ENCODE results near the gene GPR119. TPM values are rescaled to one million over a fixed set of nuclear protein-coding genes. Genes with fewer than 3 reads are reported as not detected.
"Not testable (repeated sequence)": the region's sequence is repeated elsewhere in the genome, so short reads cannot be mapped to it uniquely, and the experiment has no call there.

GPR119 gene
- total RNA-seq, 1 donor from 2014 or later = not detected

- intact Hi-C loops (cut with micrococcal nuclease) = no loop called here
- Mint-ChIP-seq H3K4me1 (ENCODE audit: low read depth) (no peaks in the 10 kb centered on the region), H3K36me3 (ENCODE audit: low read depth) (no peaks in the 10 kb centered on the region), H3K27ac (no peak overlapping the region), H3K4me3 (ENCODE audit: low read depth) (no peak overlapping the region), H3K27me3 (ENCODE audit: low read depth) (peaks cover 7% of the 10 kb centered on the region), H3K9me3 (no peaks in the 10 kb centered on the region)
- no peak for DNase-seq (ENCODE audit: low spot score)
Observed at GRCh38 chrX:130393451-130394074, 8.1 kb upstream of the GPR119 start.

DNA sequence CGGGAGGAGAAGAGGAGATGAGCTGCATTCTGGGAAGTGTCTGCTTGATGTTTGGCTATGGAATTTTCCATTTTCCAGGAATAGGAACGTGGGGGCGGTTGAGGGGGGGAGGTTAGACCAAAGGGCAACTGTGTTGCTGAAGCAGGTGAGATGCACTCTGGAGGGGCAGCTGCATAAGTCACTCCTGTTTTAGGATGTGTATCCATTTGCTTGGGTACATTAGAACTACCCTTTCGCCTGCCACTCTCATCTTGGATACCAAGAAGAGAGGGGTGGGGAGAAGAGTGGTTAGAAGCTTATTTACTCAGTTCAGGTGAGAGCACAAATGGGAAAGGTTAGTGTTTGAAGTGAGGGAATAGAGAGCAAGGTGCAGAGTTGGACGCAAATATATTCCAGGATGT, 934 bp upstream of the GPR119 start:
- intact Hi-C loops (cut with micrococcal nuclease) = no loop called here
- no peak for DNase-seq (ENCODE audit: low spot score)
- no peaks in the 10 kb centered on the region for H3K4me1 Mint-ChIP-seq (ENCODE audit: low read depth)
- H3K36me3 Mint-ChIP-seq (ENCODE audit: low read depth) = no peaks in the 10 kb centered on the region
- peaks cover 6% of the 10 kb centered on the region for H3K27me3 Mint-ChIP-seq (ENCODE audit: low read depth)
- H3K9me3 Mint-ChIP-seq = no peaks in the 10 kb centered on the region
- no peak overlapping the region for H3K27ac Mint-ChIP-seq
- no peak overlapping the region for H3K4me3 Mint-ChIP-seq (ENCODE audit: low read depth)

- Mint-ChIP-seq H3K36me3 (ENCODE audit: low read depth) (no peaks in the 10 kb centered on the region), H3K27ac (no peak overlapping the region), H3K4me3 (ENCODE audit: low read depth) (no peak overlapping the region), H3K9me3 (no peaks in the 10 kb centered on the region), H3K4me1 (ENCODE audit: low read depth) (no peaks in the 10 kb centered on the region), H3K27me3 (ENCODE audit: low read depth) (peaks cover 8% of the 10 kb centered on the region)
- intact Hi-C loops (cut with micrococcal nuclease) = no loop called here
- DNase-seq (ENCODE audit: low spot score) = no peak
Observed at GRCh38 chrX:130378024-130378669, 7.3 kb downstream of the GPR119 start.

GRCh38 chrX:130376077-130376476, 9.4 kb downstream of the GPR119 start:
- intact Hi-C loops (cut with micrococcal nuclease) = no loop called here
- H3K27me3 Mint-ChIP-seq (ENCODE audit: low read depth) = no peaks in the 10 kb centered on the region

DNA sequence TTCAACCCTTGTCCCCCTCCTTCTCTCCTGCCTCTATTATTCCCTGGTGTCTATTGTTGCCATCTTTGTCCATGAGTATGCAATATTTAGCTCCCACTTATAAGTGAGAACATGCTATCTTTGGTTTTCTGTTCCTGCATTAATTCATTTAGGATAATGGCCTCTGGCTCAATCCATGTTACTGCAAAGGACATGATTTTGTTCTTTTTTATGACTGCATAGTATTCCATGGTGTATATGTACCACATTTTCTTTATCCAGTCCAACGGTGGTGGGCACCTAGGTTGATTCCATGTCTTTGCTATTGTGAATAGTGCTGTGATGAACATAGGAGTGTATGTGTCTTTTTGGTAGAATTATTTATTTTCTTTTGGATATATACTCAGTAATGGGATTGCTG, 33.4 kb downstream of the GPR119 start:
- H3K4me1 Mint-ChIP-seq (ENCODE audit: low read depth); H3K9me3 Mint-ChIP-seq; H3K4me3 Mint-ChIP-seq (ENCODE audit: low read depth); H3K27me3 Mint-ChIP-seq (ENCODE audit: low read depth); intact Hi-C loops (cut with micrococcal nuclease); H3K27ac Mint-ChIP-seq; DNase-seq (ENCODE audit: low spot score): not testable (repeated sequence)
- H3K36me3 Mint-ChIP-seq (ENCODE audit: low read depth) = peaks cover 15% of the 10 kb centered on the region

More at GRCh38 chrX:130376077-130376476, 9.4 kb downstream of the GPR119 start:
- Mint-ChIP-seq H3K9me3 (no peaks in the 10 kb centered on the region), H3K4me1 (ENCODE audit: low read depth) (no peaks in the 10 kb centered on the region), H3K27ac (no peak overlapping the region), H3K36me3 (ENCODE audit: low read depth) (peaks cover 4% of the 10 kb centered on the region), H3K4me3 (ENCODE audit: low read depth) (no peak overlapping the region)
- DNase-seq (ENCODE audit: low spot score) = no peak

DNA sequence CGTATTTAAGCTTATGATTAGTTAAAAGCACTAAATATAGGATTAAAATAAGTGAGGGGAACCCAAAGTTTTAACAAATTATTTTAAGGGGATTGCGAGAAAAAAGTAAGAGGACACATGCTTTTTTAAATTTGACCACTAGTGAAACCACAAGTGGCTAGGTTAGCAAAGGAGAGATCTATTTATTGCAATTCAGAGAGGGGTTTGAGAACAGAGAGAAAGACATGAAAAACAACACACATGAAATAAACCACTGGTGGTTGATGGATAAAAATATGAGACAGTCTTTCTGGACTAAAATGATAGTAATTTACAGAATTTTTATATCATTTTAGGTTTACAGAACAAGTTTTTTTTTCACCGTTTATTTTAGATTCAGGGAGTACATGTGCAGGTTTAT, 33.9 kb downstream of the GPR119 start:
- no peak for DNase-seq (ENCODE audit: low spot score)
- Mint-ChIP-seq H3K27me3 (ENCODE audit: low read depth) (no peaks in the 10 kb centered on the region), H3K27ac (no peak overlapping the region), H3K9me3 (no peaks in the 10 kb centered on the region), H3K36me3 (ENCODE audit: low read depth) (peaks cover 15% of the 10 kb centered on the region), H3K4me1 (ENCODE audit: low read depth) (no peaks in the 10 kb centered on the region), H3K4me3 (ENCODE audit: low read depth) (no peak overlapping the region)
- intact Hi-C loops (cut with micrococcal nuclease) = no loop called here

DNA sequence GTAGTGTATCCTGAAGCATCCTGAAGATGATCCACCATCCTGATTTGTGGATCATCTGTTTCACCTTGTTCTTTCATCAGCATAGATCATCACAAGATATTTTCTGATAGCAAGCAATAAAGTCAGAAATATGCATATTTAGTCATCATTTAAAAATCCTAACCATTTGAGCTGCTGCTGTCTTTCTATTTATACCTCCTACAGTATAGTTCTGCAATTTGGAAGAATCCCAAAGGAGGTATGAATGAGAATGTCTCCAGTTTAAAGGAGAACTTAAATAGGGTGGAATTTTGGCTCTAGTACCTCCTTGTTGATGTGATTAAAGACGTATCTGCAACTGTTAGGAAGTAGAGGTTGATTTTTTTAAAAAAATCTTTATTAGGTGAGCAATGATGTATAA, 38.2 kb downstream of the GPR119 start:
- H3K27ac Mint-ChIP-seq = no peak overlapping the region
- no peaks in the 10 kb centered on the region for H3K27me3 Mint-ChIP-seq (ENCODE audit: low read depth)
- H3K36me3 Mint-ChIP-seq (ENCODE audit: low read depth) = peaks cover 10% of the 10 kb centered on the region
- no peaks in the 10 kb centered on the region for H3K9me3 Mint-ChIP-seq
- intact Hi-C loops (cut with micrococcal nuclease) = no loop called here
- no peaks in the 10 kb centered on the region for H3K4me1 Mint-ChIP-seq (ENCODE audit: low read depth)
- no peak overlapping the region for H3K4me3 Mint-ChIP-seq (ENCODE audit: low read depth)
- no peak for DNase-seq (ENCODE audit: low spot score)

GRCh38 chrX:130343411-130343810, 42.1 kb downstream of the GPR119 start:
- no peaks in the 10 kb centered on the region for H3K27me3 Mint-ChIP-seq (ENCODE audit: low read depth)
- no peaks in the 10 kb centered on the region for H3K36me3 Mint-ChIP-seq (ENCODE audit: low read depth)
- no peak for DNase-seq (ENCODE audit: low spot score)
- no peak overlapping the region for H3K4me3 Mint-ChIP-seq (ENCODE audit: low read depth)
- H3K9me3 Mint-ChIP-seq = no peaks in the 10 kb centered on the region
- intact Hi-C loops (cut with micrococcal nuclease) = loop anchor here (5.0 kb wide), 1 partner anchor 59 kb away; the partner anchor contains the start of gene RBMX2
- H3K27ac Mint-ChIP-seq = no peak overlapping the region
- H3K4me1 Mint-ChIP-seq (ENCODE audit: low read depth) = peaks cover 18% of the 10 kb centered on the region

DNA sequence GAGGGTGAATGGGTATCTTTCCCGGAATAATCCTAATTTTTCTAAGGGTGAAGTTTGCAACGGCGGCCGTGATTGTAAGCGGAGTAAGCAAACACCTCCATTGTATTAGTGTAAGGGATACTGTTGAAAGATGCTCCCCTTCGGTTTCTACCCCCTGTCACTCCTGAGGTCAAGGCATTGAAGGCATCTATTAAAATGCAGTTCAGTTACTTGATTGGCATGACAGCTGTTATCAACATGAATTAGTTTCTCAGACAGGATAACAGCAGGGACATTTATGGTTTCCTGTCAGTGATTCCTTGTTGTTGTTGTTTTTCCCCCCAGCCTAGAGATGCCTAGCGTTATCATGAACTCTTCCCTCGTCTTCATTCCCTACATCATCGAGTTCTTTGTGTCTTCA, 45.2 kb downstream of the GPR119 start:
- Mint-ChIP-seq H3K36me3 (ENCODE audit: low read depth) (no peaks in the 10 kb centered on the region), H3K27ac (peak overlapping the region; percentile 78), H3K9me3 (no peaks in the 10 kb centered on the region), H3K4me3 (ENCODE audit: low read depth) (peak overlapping the region; percentile 94), H3K4me1 (ENCODE audit: low read depth) (peaks cover 18% of the 10 kb centered on the region), H3K27me3 (ENCODE audit: low read depth) (no peaks in the 10 kb centered on the region)
- DNase-seq (ENCODE audit: low spot score) = no peak
- intact Hi-C loops (cut with micrococcal nuclease) = loop anchor here (5.0 kb wide), 1 partner anchor 62 kb away; the partner anchor contains the start of gene RBMX2

DNA sequence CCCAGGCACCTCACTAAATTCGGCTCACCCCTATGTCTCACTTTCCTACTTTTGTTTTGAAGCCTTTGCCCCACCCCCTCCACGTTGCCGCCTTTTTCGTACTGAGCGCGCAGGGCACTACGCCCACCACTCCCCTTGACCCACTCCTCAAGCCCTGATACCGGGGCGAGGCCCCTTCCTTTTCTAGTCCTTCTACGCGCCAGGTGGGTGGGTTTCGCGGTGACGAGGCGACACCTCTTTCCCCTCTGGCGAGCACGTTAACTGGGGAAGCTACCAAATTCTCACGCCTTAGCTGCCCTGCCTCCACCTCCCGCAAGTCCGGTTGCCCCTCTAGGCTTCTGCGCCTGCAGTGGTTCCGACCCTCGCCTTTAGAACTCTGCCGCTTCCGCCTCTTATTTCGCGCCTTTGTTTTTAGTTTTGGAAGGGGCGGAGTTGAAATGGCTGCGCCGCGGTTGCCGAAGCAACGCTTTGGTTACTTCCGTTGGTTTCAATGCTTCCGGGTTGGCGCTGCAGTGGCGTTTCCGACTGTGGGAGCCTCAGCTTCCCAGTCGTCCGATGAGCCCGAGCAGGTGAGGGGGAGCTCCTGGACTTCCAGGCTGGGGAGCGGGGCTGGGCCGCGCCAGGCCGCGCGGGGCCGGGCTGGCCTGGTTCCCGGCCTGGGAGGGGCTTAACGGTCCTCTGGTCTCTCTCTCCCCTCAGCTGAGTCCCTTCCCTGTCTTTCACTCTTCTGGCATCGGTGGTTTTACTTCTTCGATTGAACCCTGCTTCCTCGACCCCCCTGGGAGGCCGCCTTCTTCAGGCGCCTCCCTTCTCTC, 45.9 kb downstream of the GPR119 start, which contains the start of gene SLC25A14:
SLC25A14 (plus strand) TSS at position 512 of the 815 bp plus-strand sequence. CDS start 360 bp downstream, outside the sequence.
- Mint-ChIP-seq H3K27ac (peak within 1 kb of the TSS; percentile 96), H3K4me3 (ENCODE audit: low read depth) (peak within 1 kb of the TSS; percentile 94), H3K36me3 (ENCODE audit: low read depth) (no peaks in the 10 kb centered on the region), H3K9me3 (no peaks in the 10 kb centered on the region), H3K4me1 (ENCODE audit: low read depth) (peaks cover 18% of the 10 kb centered on the region), H3K27me3 (ENCODE audit: low read depth) (no peaks in the 10 kb centered on the region)
- intact Hi-C loops (cut with micrococcal nuclease) = loop anchor here (1.0 to 5.0 kb wide), 4 partner anchors 63 to 564 kb away; partner anchors contain the start of genes ENOX2, RBMX2 and ZNF280C
- DNase-seq (ENCODE audit: low spot score) = peak; percentile 70

DNA sequence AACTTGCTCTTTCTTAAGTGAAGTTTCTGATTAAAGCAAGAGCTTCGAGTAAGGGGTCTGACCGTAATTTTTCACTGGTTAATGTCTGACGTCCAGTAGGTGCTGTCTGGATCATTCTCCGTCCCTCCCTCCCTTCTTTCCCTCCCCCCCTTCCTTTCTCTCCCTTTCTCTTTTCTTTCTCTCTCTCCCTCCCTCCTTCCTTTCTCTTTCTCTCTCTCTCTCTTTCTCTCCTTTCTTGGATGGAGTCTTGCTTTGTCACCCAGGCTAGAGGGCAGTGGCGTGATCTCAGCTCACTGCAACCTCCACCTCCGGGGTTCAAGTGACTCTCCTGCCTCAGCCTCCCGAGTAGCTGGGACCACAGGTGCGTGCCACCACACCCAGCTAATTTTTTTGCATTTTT, 46.6 kb downstream of the GPR119 start:
- H3K27me3 Mint-ChIP-seq (ENCODE audit: low read depth); H3K36me3 Mint-ChIP-seq (ENCODE audit: low read depth); DNase-seq (ENCODE audit: low spot score); H3K9me3 Mint-ChIP-seq: not testable (repeated sequence)
- Mint-ChIP-seq H3K4me1 (ENCODE audit: low read depth) (peaks cover 18% of the 10 kb centered on the region), H3K4me3 (ENCODE audit: low read depth) (peak overlapping the region; percentile 94), H3K27ac (peak overlapping the region; percentile 96)
- intact Hi-C loops (cut with micrococcal nuclease) = loop anchor here (1.0 to 5.0 kb wide), 3 partner anchors 72 to 564 kb away; partner anchors contain the start of genes ENOX2 and ZNF280C

- Mint-ChIP-seq H3K27me3 (ENCODE audit: low read depth) (peaks cover 3% of the 10 kb centered on the region), H3K4me3 (ENCODE audit: low read depth) (no peak overlapping the region), H3K4me1 (ENCODE audit: low read depth) (peaks cover 18% of the 10 kb centered on the region), H3K27ac (no peak overlapping the region), H3K36me3 (ENCODE audit: low read depth) (no peaks in the 10 kb centered on the region), H3K9me3 (no peaks in the 10 kb centered on the region)
- no peak for DNase-seq (ENCODE audit: low spot score)
- intact Hi-C loops (cut with micrococcal nuclease) = loop anchor here (5.0 kb wide), 2 partner anchors 69 to 124 kb away; partner anchors contain the start of gene ZNF280C
Observed at GRCh38 chrX:130336531-130336930, 48.9 kb downstream of the GPR119 start.
